Endothelial cell of umbilical vein (primary cell): Measurements from ENCODE around the gene SUSD6. TPM values are rescaled to one million over a fixed set of nuclear protein-coding genes. Genes with fewer than 3 reads are reported as not detected.

Source experiments
- BruUV-seq: library from RNA; stranded (reverse); fragments of 400-500 nt; replicated peaks from 2 replicates; lab custom pipeline; 2021; lab: Mats Ljungman, UMichigan
- CTCF ChIA-PET: fragments of 300-600, 350-600 bp; sonication (Branson Sonifier 250); formaldehyde crosslinking; loops from one replicate; lab custom pipeline; 2021; ENCODE audit warnings: antibody characterized with exemption, inconsistent platforms; lab: Charles Lee
- POLR2A ChIA-PET: fragments of 300-600, 350-600 bp; sonication (Branson Sonifier 250); formaldehyde crosslinking; loops from one replicate; lab custom pipeline; 2021; ENCODE audit warnings: antibody characterized with exemption, inconsistent platforms; lab: Charles Lee
- DNase-seq: peaks from one replicate; pipeline ENCODE4 v3.0.0-alpha.2; 2011; ENCODE audit warnings: low read depth, low spot score
- FAIRE-seq: peaks from 2 replicates; lab custom pipeline; 2011; peaks lifted over from hg19 to GRCh38; lab: Jason Lieb, UNC
- H2AFZ ChIP-seq: 2 replicates; pipeline ENCODE4 v1.6.0; 2012; ENCODE audit warnings: low read depth, low read length, control low read depth, inconsistent platforms
- H3K27ac ChIP-seq: 2 replicates; pipeline ENCODE4 v1.5.1; 2011; ENCODE audit warnings: low read depth, mild to moderate bottlenecking, control low read depth, low read length, moderate library complexity; ENCODE audit not compliant: insufficient read depth
- H3K27me3 ChIP-seq, 2 experiments: 2 replicates each; pipeline versions ENCODE4 v1.6.0 to v1.6.1; 2011; ENCODE audit warnings: low read length in 2 of 2, mixed read lengths in 1 of 2; ENCODE audit not compliant: control insufficient read depth in 2 of 2, insufficient read depth in 2 of 2
- H3K36me3 ChIP-seq, 2 experiments: 2 replicates in 1 of 2; 3 replicates in 1 of 2; pipeline ENCODE4 v1.5.1; 2011; ENCODE audit warnings: low read length in 2 of 2, mild to moderate bottlenecking in 1 of 2, moderate library complexity in 1 of 2; ENCODE audit not compliant: control insufficient read depth in 2 of 2, insufficient read depth in 2 of 2; ENCODE audit errors: extremely low read depth in 1 of 2
- H3K4me1 ChIP-seq: 3 replicates; pipeline ENCODE4 v1.5.1; 2011; ENCODE audit warnings: mild to moderate bottlenecking, low read length; ENCODE audit not compliant: control insufficient read depth, insufficient read depth; ENCODE audit errors: extremely low read depth
- H3K4me2 ChIP-seq: 2 replicates; pipeline ENCODE4 v1.6.1; 2011; ENCODE audit warnings: low read length, control low read depth, mixed read lengths; ENCODE audit not compliant: insufficient read depth
- H3K4me3 ChIP-seq, 3 experiments: fragments of 200-600 bp in 1 of 3; sonication (generic), shearing (Covaris generic) in 1 of 3; replicated peaks in 1 of 3; 2 replicates each; pipeline ENCODE4 v1.5.1; 2011 to 2016; ENCODE audit warnings: control low read depth in 3 of 3, low read length in 3 of 3, mild to moderate bottlenecking in 2 of 3, inconsistent platforms in 1 of 3, low read depth in 1 of 3, moderate library complexity in 1 of 3; ENCODE audit not compliant: insufficient read depth in 1 of 3
- H3K79me2 ChIP-seq: 2 replicates; pipeline ENCODE4 v1.6.0; 2012; ENCODE audit warnings: low read length, inconsistent platforms; ENCODE audit not compliant: control insufficient read depth, insufficient read depth
- H3K9ac ChIP-seq: replicated peaks from 2 replicates; pipeline ENCODE3; 2011; ENCODE audit warnings: low read length, control low read depth; ENCODE audit not compliant: insufficient read depth; ENCODE audit errors: extremely low read depth
- H3K9me1 ChIP-seq: replicated peaks from 3 replicates; pipeline ENCODE4 v1.6.0; 2011; ENCODE audit warnings: mild to moderate bottlenecking, low read length; ENCODE audit not compliant: control insufficient read depth, insufficient read depth; ENCODE audit errors: extremely low read depth
- H3K9me3 ChIP-seq: replicated peaks from 2 replicates; pipeline ENCODE4 v1.5.1; 2012; ENCODE audit warnings: low read length, inconsistent platforms; ENCODE audit not compliant: control insufficient read depth, insufficient read depth
- H4K20me1 ChIP-seq: replicated peaks from 2 replicates; pipeline ENCODE3; 2011; ENCODE audit warnings: mild to moderate bottlenecking, low read length; ENCODE audit not compliant: control insufficient read depth, insufficient read depth; ENCODE audit errors: extremely low read depth
- EZH2 ChIP-seq: IDR thresholded peaks from 2 replicates; pipeline ENCODE4 v1.6.1; 2012; ENCODE audit warnings: borderline replicate concordance, low read depth, mild to moderate bottlenecking, moderate library complexity, low read length, inconsistent platforms; ENCODE audit not compliant: severe bottlenecking
- FOS ChIP-seq: IDR thresholded peaks from 2 replicates; pipeline ENCODE4 v1.6.1; 2011; ENCODE audit warnings: mild to moderate bottlenecking, low read length, moderate library complexity, borderline replicate concordance; ENCODE audit not compliant: insufficient read depth
- GATA2 ChIP-seq: IDR thresholded peaks from 2 replicates; pipeline ENCODE4 v1.7.0; 2011; ENCODE audit warnings: low read depth, mild to moderate bottlenecking, moderate library complexity, mixed read lengths, low read length; ENCODE audit not compliant: insufficient read length, insufficient read depth
- JUN ChIP-seq: IDR thresholded peaks from 2 replicates; pipeline ENCODE4 v1.6.1; 2011; ENCODE audit warnings: borderline replicate concordance, low read depth; ENCODE audit not compliant: insufficient read length, insufficient read depth
- MYC ChIP-seq: IDR thresholded peaks from one replicate; pipeline ENCODE4 v1.6.1; 2011; ENCODE audit warnings: mild to moderate bottlenecking, low read depth, low read length
- POLR2A ChIP-seq: IDR thresholded peaks from 2 replicates; pipeline ENCODE4 v1.6.1; 2012; ENCODE audit warnings: low read depth, mild to moderate bottlenecking, control low read depth, low read length
- POLR2AphosphoS5 ChIP-seq: IDR thresholded peaks from 2 replicates; pipeline ENCODE4 v1.6.1; 2012; ENCODE audit warnings: low read depth, mild to moderate bottlenecking, control low read depth, low read length, moderate library complexity; ENCODE audit not compliant: insufficient read depth
- dilution Hi-C: fragments of 300-500 bp; cut with MboI; formaldehyde crosslinking; loops from one replicate; pipeline ENCODE4 v1.15.0; 2019; ENCODE audit warnings: low sequenced_read_pairs; ENCODE audit not compliant: extremely low pct_ligation_motif_present
- intact Hi-C: fragments of 100-400 bp; cut with micrococcal nuclease; formaldehyde crosslinking; loops from one replicate; pipeline ENCODE4 v1.10.0; 2022
- polyA plus RNA-seq, 4 experiments: library from polyadenylated mRNA; depleted of rRNA in 3 of 4; stranded (reverse) in 3 of 4; unstranded in 1 of 4; fragments of >200 nt; gene quantifications; 2 replicates each; pipeline versions ENCODE4 v1.2.1 to v1.2.3, GENCODE V29; 2011 to 2012; ENCODE audit warnings: missing spikeins in 1 of 4
- total RNA-seq: library from RNA; stranded (reverse); gene quantifications from 2 replicates; pipeline ENCODE4 v1.2.3, GENCODE V29; 2021
- TF ChIP-seq, protein P1 (sequence below), 2 donors: IDR thresholded peaks; 1 replicate in 1 of 2; 2 replicates in 1 of 2; pipeline ENCODE4 v1.5.1; 2011; ENCODE audit warnings: low read length in 2 of 2, mild to moderate bottlenecking in 2 of 2, moderate library complexity in 2 of 2, control low read depth in 1 of 2, inconsistent platforms in 1 of 2, low read depth in 1 of 2; ENCODE audit not compliant: insufficient read depth in 1 of 2; ENCODE audit errors: extremely low read depth in 1 of 2
- TF ChIP-seq, protein P2 (sequence below): IDR thresholded peaks from 2 replicates; pipeline ENCODE4 v1.6.1; 2011; ENCODE audit not compliant: insufficient read depth, insufficient read length

The SUSD6 gene
- total and polyA plus RNA-seq, 2 donors (not counting 3 experiments of a cell fraction or from before 2014, with no cell fraction given) = 13.4 to 19.5 TPM

DNA sequence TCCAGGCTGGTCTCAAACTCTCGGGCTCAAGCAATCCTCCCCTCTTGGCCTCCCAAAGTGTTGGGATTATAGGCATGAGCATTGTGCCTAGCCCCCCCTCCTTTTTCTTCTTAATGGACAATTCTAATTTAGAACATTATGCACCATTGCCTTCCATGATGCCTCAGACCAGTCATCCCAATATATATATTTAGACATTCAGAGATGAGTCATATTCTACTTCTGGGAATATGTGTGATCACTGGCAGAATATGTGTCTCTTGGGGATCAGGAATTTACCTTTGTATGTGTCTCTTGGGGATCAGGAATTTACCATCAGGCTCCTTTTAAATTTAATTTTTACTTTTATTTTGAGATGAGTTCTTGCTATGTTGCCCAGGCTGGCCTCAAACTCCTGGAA, 29.2 kb upstream of the SUSD6 start:
- no peak overlapping the region for H2AFZ ChIP-seq
- no peak for TF ChIP-seq POLR2A
- peak; percentile 36 for TF ChIP-seq JUN
- peak; percentile 26 for TF ChIP-seq FOS
- TF ChIP-seq MYC = no peak
- TF ChIP-seq GATA2 = no peak
- TF ChIP-seq POLR2AphosphoS5 = no peak
- TF ChIP-seq, protein P1, sequence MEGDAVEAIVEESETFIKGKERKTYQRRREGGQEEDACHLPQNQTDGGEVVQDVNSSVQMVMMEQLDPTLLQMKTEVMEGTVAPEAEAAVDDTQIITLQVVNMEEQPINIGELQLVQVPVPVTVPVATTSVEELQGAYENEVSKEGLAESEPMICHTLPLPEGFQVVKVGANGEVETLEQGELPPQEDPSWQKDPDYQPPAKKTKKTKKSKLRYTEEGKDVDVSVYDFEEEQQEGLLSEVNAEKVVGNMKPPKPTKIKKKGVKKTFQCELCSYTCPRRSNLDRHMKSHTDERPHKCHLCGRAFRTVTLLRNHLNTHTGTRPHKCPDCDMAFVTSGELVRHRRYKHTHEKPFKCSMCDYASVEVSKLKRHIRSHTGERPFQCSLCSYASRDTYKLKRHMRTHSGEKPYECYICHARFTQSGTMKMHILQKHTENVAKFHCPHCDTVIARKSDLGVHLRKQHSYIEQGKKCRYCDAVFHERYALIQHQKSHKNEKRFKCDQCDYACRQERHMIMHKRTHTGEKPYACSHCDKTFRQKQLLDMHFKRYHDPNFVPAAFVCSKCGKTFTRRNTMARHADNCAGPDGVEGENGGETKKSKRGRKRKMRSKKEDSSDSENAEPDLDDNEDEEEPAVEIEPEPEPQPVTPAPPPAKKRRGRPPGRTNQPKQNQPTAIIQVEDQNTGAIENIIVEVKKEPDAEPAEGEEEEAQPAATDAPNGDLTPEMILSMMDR (IDR thresholded peaks at IDR 0.05; ENCODE audit: extremely low read depth in 1 of 2, insufficient read depth in 1 of 2, low read depth in 1 of 2, low read length in 2 of 2) = no peak
- TF ChIP-seq, protein P2, sequence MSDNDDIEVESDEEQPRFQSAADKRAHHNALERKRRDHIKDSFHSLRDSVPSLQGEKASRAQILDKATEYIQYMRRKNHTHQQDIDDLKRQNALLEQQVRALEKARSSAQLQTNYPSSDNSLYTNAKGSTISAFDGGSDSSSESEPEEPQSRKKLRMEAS = no peak
- TF ChIP-seq EZH2 = no peak
- H3K9ac ChIP-seq = no peak overlapping the region
- H3K27me3 ChIP-seq = peaks cover 3 to 11% of the 10 kb centered on the region in 2 experiments
- intact Hi-C loops (no loop called here), dilution Hi-C loops (no loop called here)
- ChIA-PET CTCF (interaction anchor here (0.9 to 5.0 kb wide), 4 partner anchors 8 to 149 kb away, joined by 3 to 135 read pairs (median 10); partner anchors contain the start of gene CCDC177), POLR2A (no interaction called here)
- BruUV-seq = no TSS peak
- H3K36me3 ChIP-seq = no peaks in the 10 kb centered on the region
- no peak for FAIRE-seq
- no peaks in the 10 kb centered on the region for H3K9me1 ChIP-seq
- no peak overlapping the region for H3K4me2 ChIP-seq
- no peaks in the 10 kb centered on the region for H3K9me3 ChIP-seq
- H3K79me2 ChIP-seq = no peaks in the 10 kb centered on the region
- no peaks in the 10 kb centered on the region for H4K20me1 ChIP-seq
- no peak overlapping the region for H3K4me3 ChIP-seq
- H3K27ac ChIP-seq = no peak overlapping the region
- DNase-seq = no peak
- H3K4me1 ChIP-seq = peaks cover 18% of the 10 kb centered on the region
